ENCODE results near the gene LBP. TPM values are rescaled to one million over a fixed set of nuclear protein-coding genes. Genes with fewer than 3 reads are reported as not detected.

The LBP gene
- total RNA-seq, 1 experiment from 2014 or later: 0.52 TPM

DNA sequence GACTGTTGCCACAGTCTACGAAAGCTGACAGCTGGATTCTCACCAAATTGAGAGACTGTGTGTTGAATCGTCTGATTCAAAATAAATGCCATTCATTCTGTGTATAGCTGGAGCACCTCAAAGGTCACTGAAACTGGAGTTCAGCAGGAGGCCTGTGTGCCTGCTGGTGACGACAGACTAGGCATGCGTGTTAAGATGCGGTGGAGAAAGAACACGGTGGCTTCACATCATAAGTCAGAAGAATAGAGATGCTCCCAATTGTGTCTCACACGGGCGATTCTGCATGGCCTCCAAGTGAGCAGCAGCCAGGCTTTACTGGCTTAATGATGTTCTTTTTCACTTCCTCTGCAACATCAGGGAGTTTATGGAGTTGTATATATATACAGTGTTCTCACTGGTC is 56.5 kb downstream of the LBP start:
- H2BK12ac ChIP-seq (ENCODE audit: insufficient read length, low read depth, low read length): no peak overlapping the region
- H3K79me1 ChIP-seq (ENCODE audit: insufficient read depth, low read depth, low read length, poor library complexity, severe bottlenecking): no peaks in the 10 kb centered on the region
- H3K9ac ChIP-seq (ENCODE audit: extremely low read depth, insufficient read length, low read length): no peak overlapping the region
- no peak overlapping the region for H4K8ac ChIP-seq (replicated peaks; ENCODE audit: insufficient read length, low read depth, low read length)
- no peaks in the 10 kb centered on the region for H3K23me2 ChIP-seq (ENCODE audit: insufficient read length, low read depth, low read length, poor library complexity, severe bottlenecking)
- H3K4me1 ChIP-seq (ENCODE audit: insufficient read depth, low read length): no peaks in the 10 kb centered on the region
- H2BK20ac ChIP-seq (ENCODE audit: low read depth, low read length, poor library complexity, severe bottlenecking): no peak overlapping the region
- H4K91ac ChIP-seq (ENCODE audit: insufficient read length, low read depth, low read length): no peak overlapping the region
- no peak overlapping the region for H2BK5ac ChIP-seq (ENCODE audit: insufficient read length, low read length)
- peaks cover 16 to 33% (median 19%) of the 10 kb centered on the region in 3 experiments for H3K36me3 Mint-ChIP-seq (ENCODE audit: insufficient read depth in 1 of 3, low read depth in 3 of 3)
- WGBS (ENCODE audit: extremely low coverage, insufficient read length, low lambda C conversion rate): no CpG with 5 or more reads among the region's 8 CpGs
- H3K4me1 Mint-ChIP-seq: 0 out of 4 replicates have a peak, but pooled peaks cover 0 to under 1% of the 10 kb centered on the region in 2 experiments
- H3K18ac ChIP-seq (ENCODE audit: insufficient read length, low read depth, low read length): no peak overlapping the region
- H3K4me3 Mint-ChIP-seq: no peak overlapping the region
- H2AFZ ChIP-seq (ENCODE audit: low read length): no peak overlapping the region
- no peak overlapping the region for H2BK120ac ChIP-seq (ENCODE audit: low read depth, low read length, poor library complexity, severe bottlenecking)
- H3K56ac ChIP-seq (ENCODE audit: insufficient read length, low read depth, low read length): no peak overlapping the region
- H3K27ac Mint-ChIP-seq: no peak overlapping the region
- no peaks in the 10 kb centered on the region for H3K9me3 ChIP-seq (ENCODE audit: control insufficient read depth, low read depth, low read length)
- TF ChIP-seq, protein P1, sequence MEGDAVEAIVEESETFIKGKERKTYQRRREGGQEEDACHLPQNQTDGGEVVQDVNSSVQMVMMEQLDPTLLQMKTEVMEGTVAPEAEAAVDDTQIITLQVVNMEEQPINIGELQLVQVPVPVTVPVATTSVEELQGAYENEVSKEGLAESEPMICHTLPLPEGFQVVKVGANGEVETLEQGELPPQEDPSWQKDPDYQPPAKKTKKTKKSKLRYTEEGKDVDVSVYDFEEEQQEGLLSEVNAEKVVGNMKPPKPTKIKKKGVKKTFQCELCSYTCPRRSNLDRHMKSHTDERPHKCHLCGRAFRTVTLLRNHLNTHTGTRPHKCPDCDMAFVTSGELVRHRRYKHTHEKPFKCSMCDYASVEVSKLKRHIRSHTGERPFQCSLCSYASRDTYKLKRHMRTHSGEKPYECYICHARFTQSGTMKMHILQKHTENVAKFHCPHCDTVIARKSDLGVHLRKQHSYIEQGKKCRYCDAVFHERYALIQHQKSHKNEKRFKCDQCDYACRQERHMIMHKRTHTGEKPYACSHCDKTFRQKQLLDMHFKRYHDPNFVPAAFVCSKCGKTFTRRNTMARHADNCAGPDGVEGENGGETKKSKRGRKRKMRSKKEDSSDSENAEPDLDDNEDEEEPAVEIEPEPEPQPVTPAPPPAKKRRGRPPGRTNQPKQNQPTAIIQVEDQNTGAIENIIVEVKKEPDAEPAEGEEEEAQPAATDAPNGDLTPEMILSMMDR (conservative IDR thresholded peaks at IDR 0.05): no peak
- no peak for DNase-seq
- H2AK5ac ChIP-seq (ENCODE audit: insufficient read length, low read length): no peak overlapping the region
- no peak overlapping the region for H3K4me2 ChIP-seq (ENCODE audit: insufficient read depth, insufficient read length, low read length)
- no peak overlapping the region for H3K27ac ChIP-seq (ENCODE audit: insufficient read length, low read depth, low read length)
- H3K27me3 Mint-ChIP-seq (ENCODE audit: low read depth): no peaks in the 10 kb centered on the region
- no peak overlapping the region for H3K23ac ChIP-seq (ENCODE audit: insufficient read length, low read depth, low read length)
- H2BK15ac ChIP-seq (ENCODE audit: low read depth, low read length): no peak overlapping the region
- H4K20me1 ChIP-seq (ENCODE audit: control insufficient read depth, insufficient read depth, insufficient read length): no peaks in the 10 kb centered on the region
- no peak overlapping the region for H3K4ac ChIP-seq (ENCODE audit: low read depth, low read length)
- H4K5ac ChIP-seq (ENCODE audit: insufficient read length, low read depth, low read length): no peak overlapping the region
- H3T11ph ChIP-seq (ENCODE audit: low read length): no peak overlapping the region
- H3K79me2 ChIP-seq (ENCODE audit: insufficient read depth, low read length): no peaks in the 10 kb centered on the region
- peaks cover 17 to 28% of the 10 kb centered on the region in 2 experiments; a peak in 4 of 5 replicates for H3K9me3 Mint-ChIP-seq
- H3K27me3 ChIP-seq (ENCODE audit: insufficient read depth, low read length): no peaks in the 10 kb centered on the region
- H3K14ac ChIP-seq (ENCODE audit: insufficient read depth, low read length): no peak overlapping the region

All from H9 (cell line).